KBM-7 (cell line): Measurements from ENCODE around the gene CACNA1C.

Experiments
- DNase-seq: peaks from one replicate; pipeline ENCODE4 v3.0.0-alpha.2; 2015
- in situ Hi-C: fragments of 300-500 bp; cut with MboI; formaldehyde crosslinking; loops from 2 replicates; pipeline ENCODE4 v1.14.3; 2020; ENCODE audit warnings: low sequenced_read_pairs, low pct_unique_long_range_greater_than_20kb, mixed read lengths

CACNA1C gene

GRCh38 chr12:2311020-2311778, 258.4 kb downstream of the CACNA1C start:
- in situ Hi-C loops = no loop called here
- no peak for DNase-seq

GRCh38 chr12:2312175-2312574, 259.4 kb downstream of the CACNA1C start:
- in situ Hi-C loops = no loop called here
- no peak for DNase-seq

GRCh38 chr12:2312770-2313169, 260.0 kb downstream of the CACNA1C start:
- in situ Hi-C loops = no loop called here

GRCh38 chr12:2314492-2314891, 261.7 kb downstream of the CACNA1C start:
- in situ Hi-C loops = no loop called here

More at GRCh38 chr12:2312770-2313169, 260.0 kb downstream of the CACNA1C start:
- DNase-seq = no peak

GRCh38 chr12:2317772-2318171, 265.0 kb downstream of the CACNA1C start:
- in situ Hi-C loops = no loop called here
- no peak for DNase-seq

More at GRCh38 chr12:2314492-2314891, 261.7 kb downstream of the CACNA1C start:
- DNase-seq = no peak

- no peak for DNase-seq
- in situ Hi-C loops = no loop called here
Measured at GRCh38 chr12:2318286-2318685, 265.5 kb downstream of the CACNA1C start.

- DNase-seq = no peak
- in situ Hi-C loops = no loop called here
Measured at GRCh38 chr12:2319136-2319535, 266.3 kb downstream of the CACNA1C start.

- in situ Hi-C loops = no loop called here
- DNase-seq = no peak
Measured at GRCh38 chr12:2319737-2320506, 267.1 kb downstream of the CACNA1C start.

- in situ Hi-C loops = no loop called here
- no peak for DNase-seq
Measured at GRCh38 chr12:2320841-2321240, 268.1 kb downstream of the CACNA1C start.

GRCh38 chr12:2322554-2323120, 269.9 kb downstream of the CACNA1C start:
- DNase-seq = no peak
- in situ Hi-C loops = no loop called here

GRCh38 chr12:2323532-2324255, 270.9 kb downstream of the CACNA1C start:
- DNase-seq = peak; percentile 49
- in situ Hi-C loops = no loop called here

- in situ Hi-C loops = no loop called here
- no peak for DNase-seq
Measured at GRCh38 chr12:2324387-2324786, 271.6 kb downstream of the CACNA1C start.

GRCh38 chr12:2325519-2325918, 272.7 kb downstream of the CACNA1C start:
- in situ Hi-C loops = no loop called here
- DNase-seq = no peak

GRCh38 chr12:2326470-2326869, 273.7 kb downstream of the CACNA1C start:
- no peak for DNase-seq
- in situ Hi-C loops = no loop called here

- no peak for DNase-seq
- in situ Hi-C loops = no loop called here
Measured at GRCh38 chr12:2328661-2329060, 275.9 kb downstream of the CACNA1C start.

GRCh38 chr12:2329661-2330210, 276.9 kb downstream of the CACNA1C start:
- in situ Hi-C loops = no loop called here
- DNase-seq = no peak

- in situ Hi-C loops = no loop called here
- DNase-seq = no peak
Measured at GRCh38 chr12:2332236-2332635, 279.4 kb downstream of the CACNA1C start.

GRCh38 chr12:2332947-2333346, 280.2 kb downstream of the CACNA1C start:
- in situ Hi-C loops = no loop called here

GRCh38 chr12:2333491-2334195, 280.9 kb downstream of the CACNA1C start:
- in situ Hi-C loops = no loop called here
- no peak for DNase-seq

More at GRCh38 chr12:2332947-2333346, 280.2 kb downstream of the CACNA1C start:
- DNase-seq = no peak
